GM19099 (cell line): Measurements from ENCODE around the gene CALHM4.

ENCODE experiments used
- POLR2A ChIP-seq: IDR thresholded peaks from 3 replicates; pipeline ENCODE4 v1.6.1; 2011; ENCODE audit warnings: low read depth; ENCODE audit not compliant: insufficient read length; ENCODE audit errors: extremely low read depth

The CALHM4 gene

DNA sequence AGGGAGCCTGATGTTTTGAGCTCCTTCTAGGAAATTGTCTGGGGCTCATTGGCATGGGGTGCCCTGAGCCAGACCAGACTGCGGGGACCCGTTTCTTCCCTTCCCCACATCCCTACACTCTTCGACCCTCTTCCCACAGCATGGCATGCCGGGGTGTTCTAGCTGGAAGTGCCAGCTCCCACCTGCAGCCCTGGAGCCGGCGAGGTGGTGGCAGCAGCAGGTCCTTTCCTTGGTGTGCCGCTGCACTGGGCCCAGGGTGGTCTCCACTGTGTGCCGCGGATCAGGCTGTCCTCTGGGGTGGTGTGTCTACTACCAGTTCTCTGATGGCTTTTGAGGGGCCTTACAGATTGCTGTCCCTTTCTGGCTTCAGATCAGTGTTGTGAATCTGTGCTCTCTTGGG lies 10.3 kb downstream of the CALHM4 start:
- TF ChIP-seq POLR2A = no peak

DNA sequence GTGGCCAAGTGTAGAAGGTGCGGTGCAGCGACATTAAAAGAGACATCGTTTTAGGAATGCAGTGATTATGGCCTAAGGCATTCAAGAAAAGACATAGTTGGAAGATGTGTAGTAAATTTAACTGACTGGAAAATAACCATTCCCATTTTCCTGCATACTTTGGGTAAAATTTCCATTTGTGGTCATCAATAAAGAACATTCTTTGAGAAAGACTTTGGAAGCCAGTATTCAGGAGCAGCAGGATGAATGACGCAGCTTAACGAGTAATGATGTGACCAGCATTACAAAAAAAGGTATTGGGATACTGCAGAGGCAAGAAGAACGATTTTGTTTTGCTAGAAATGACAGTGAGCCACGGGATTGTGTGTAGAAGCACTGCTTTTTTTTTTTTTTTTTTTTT lies 10.8 kb downstream of the CALHM4 start:
- TF ChIP-seq POLR2A = no peak

GRCh38 chr6:116564921-116565872 lies 11.6 kb downstream of the CALHM4 start:
- TF ChIP-seq POLR2A = no peak

DNA sequence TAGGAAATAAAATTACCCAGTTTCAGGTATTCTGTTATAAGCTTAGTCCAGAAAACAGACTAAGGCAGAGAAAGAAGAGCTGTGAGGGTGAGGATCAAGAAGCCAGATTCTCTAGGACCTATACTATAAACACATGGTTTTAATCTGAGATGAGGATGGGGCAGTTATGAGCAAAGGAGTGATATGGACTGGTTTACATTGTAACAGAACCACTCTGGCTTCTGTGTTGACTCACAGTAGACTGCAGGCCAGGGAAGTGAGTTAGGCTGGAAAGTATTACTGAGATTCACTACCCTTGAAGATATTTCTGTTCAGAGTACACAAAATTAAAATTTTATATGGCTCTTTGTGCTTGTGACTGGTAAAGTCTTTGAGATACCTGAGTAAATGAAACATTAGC lies 14.6 kb downstream of the CALHM4 start:
- no peak for TF ChIP-seq POLR2A

- TF ChIP-seq POLR2A = no peak
These were observed 15.5 kb downstream of the CALHM4 start for GRCh38 chr6:116568821-116569755.

DNA sequence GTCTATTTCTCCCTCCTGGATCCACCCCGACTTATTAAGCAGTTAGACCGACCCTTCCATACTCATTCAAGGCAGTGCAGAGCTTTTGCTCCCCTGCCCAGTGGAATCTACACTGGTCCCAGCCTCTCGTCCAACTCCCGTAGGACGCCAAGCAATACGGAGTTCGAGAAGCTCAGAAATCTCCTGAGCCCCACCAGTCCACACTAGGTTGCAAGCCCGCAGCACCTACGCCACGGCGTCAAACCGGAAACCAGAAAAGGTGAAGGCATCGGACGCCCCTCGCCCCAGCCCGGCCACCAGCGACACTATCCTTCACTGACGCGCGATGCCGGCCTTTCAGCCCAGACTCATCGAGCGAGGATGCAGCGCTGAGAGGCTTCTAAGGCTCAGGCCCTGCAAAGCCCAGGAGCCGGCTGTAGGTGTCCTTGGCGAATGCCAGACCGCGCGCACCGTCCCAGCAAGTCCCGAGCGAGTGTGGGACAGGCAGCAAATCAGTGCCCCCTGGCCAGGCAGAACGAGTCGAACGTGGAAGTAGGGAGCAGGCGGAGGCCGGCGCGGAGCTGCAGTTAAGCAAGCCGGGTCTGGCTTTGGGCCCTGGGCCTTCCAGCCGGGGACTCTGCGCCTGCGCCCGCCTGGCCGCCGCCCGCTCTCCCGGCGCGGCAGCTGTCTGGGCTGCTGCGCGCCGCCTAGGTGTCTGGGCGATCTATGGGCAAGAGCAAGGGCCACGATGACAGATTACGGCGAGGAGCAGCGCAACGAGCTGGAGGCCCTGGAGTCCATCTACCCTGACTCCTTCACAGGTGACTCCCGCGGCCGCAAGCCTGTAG lies 17.5 kb downstream of the CALHM4 start, which contains the start of gene RWDD1:
TSS of gene RWDD1 (plus strand) at position 649 of the 827 bp plus-strand sequence. CDS start at position 728, 79 bp downstream.
- peak; percentile 90 for TF ChIP-seq POLR2A

GRCh38 chr6:116571683-116572000 lies 18.1 kb downstream of the CALHM4 start:
- TF ChIP-seq POLR2A = no peak

DNA sequence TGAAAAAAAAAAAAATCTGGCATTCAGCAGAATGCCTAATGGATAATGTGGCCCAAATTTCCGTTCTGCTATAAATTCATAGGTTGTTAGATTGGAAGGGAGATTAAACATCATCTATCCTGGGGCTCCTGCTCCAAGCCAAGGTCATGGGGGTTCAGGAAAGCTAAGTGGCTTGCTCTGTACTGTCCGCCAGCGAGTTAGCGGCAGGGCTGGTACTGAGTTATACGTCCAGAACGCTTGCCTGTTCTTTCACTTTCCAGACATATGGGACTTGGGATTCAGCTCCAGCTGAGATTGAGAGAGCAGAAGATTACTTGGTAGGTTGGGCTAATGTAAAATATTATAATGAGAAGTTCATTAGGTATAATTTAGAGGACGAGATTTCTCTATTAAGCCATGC lies 18.6 kb downstream of the CALHM4 start:
- TF ChIP-seq POLR2A = no peak

DNA sequence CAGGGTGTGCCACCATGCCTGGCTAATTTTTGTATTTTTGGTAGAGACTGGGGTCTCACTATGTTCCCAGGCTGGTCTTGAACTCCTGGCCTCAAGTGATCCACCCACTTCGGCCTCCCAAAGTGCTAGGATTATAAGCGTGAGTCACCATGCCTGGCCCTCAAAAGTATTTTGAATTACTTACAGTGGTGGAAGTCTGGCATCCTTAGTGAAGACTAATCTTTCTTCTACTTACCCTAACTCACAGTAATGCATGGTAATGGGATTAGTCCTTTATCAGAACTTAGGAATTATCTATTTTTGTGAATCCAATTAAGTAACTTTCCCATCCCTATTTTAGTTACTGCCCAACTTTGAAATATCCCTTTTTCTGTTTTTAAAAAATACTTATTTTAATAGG lies 21.7 kb downstream of the CALHM4 start:
- no peak for TF ChIP-seq POLR2A

- no peak for TF ChIP-seq POLR2A
These were observed 23.9 kb downstream of the CALHM4 start for GRCh38 chr6:116577486-116577885.

GRCh38 chr6:116578335-116578734 lies 24.8 kb downstream of the CALHM4 start:
- TF ChIP-seq POLR2A = no peak

GRCh38 chr6:116579143-116579542 lies 25.6 kb downstream of the CALHM4 start:
- TF ChIP-seq POLR2A = no peak

GRCh38 chr6:116580198-116580597 lies 26.6 kb downstream of the CALHM4 start:
- no peak for TF ChIP-seq POLR2A

DNA sequence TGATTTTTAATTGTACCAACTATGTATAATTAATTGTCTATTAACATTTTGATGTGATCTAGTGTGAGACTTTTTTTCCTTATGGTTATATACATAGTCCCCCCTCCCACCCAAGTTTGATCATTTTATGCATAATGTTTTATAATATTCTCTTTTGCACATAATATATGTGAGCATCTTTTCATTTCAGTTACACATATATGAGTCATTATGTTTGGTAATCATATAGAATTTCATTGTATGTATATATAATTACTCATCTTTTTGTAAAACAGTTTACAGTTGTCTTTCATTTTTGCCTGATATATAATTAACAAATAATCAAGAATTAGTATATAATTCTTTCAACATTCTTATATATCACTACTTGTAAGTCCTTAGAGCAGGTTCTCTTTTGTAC lies 32.7 kb downstream of the CALHM4 start:
- no peak for TF ChIP-seq POLR2A

DNA sequence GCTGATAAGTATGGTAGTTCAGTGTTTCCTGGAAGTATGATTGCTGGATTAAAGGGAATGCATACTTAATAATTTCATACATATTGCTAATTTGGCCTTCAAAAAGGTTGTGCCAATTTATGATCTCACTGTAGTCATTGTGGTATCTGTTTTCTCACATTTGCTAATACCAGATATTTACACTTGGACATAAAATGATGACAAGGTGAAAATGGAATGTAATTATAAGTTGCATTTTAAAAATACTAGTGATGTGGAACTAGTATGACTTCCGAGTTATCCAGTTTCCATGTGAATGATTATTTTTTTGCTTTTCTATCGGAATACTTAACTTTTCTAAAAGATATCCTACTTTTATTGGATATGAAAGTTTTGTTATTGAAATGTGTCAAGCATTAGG lies 33.2 kb downstream of the CALHM4 start:
- TF ChIP-seq POLR2A = no peak

- TF ChIP-seq POLR2A = no peak
These were observed 41.7 kb downstream of the CALHM4 start for GRCh38 chr6:116595247-116595646.

DNA sequence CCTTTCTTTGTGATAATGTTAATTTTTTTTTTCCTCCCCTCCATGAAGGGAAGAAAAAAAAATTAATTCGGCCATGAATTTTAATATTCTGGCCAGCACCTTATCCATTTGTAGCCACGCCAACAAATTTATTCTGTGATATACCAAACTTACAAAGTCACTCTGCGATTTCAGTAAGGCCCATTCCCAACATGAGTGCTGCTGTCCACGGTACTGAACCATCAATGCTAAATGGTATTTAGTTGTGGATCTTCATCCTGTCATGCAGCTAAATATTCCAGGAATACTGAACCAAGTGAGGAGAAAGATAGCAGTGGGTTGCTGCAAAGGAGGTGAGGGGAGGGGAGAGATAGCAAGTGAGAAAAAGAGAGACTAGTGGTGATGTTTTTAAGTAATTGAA lies 43.3 kb downstream of the CALHM4 start:
- TF ChIP-seq POLR2A = no peak
